H9 (cell line): Measurements from ENCODE around the gene PEX19. TPM values are rescaled to one million over a fixed set of nuclear protein-coding genes. Genes with fewer than 3 reads are reported as not detected.

Experiments
- DNase-seq: peaks from one replicate; pipeline ENCODE4 v3.0.0-alpha.2; 2017
- H2AFZ ChIP-seq: one replicate; pipeline ENCODE4 v1.6.1; 2013; ENCODE audit warnings: mild to moderate bottlenecking, low read length, control low read depth, moderate library complexity
- H2AK5ac ChIP-seq: 2 replicates; pipeline ENCODE4 v1.6.1; 2013; ENCODE audit warnings: low read length, control low read depth, mixed read lengths; ENCODE audit not compliant: insufficient read length
- H2BK120ac ChIP-seq: one replicate; pipeline ENCODE4 v1.6.1; 2013; ENCODE audit warnings: low read depth, mild to moderate bottlenecking, low read length, control low read depth, inconsistent platforms; ENCODE audit not compliant: poor library complexity, severe bottlenecking
- H2BK12ac ChIP-seq: 2 replicates; pipeline ENCODE4 v1.6.1; 2013; ENCODE audit warnings: low read length, control low read depth, mixed read lengths, low read depth; ENCODE audit not compliant: insufficient read length
- H2BK15ac ChIP-seq: 2 replicates; pipeline ENCODE4 v1.6.1; 2013; ENCODE audit warnings: low read depth, low read length, control low read depth
- H2BK20ac ChIP-seq: one replicate; pipeline ENCODE4 v1.6.1; 2013; ENCODE audit warnings: low read depth, mild to moderate bottlenecking, low read length, control low read depth, inconsistent platforms; ENCODE audit not compliant: poor library complexity, severe bottlenecking
- H2BK5ac ChIP-seq: 2 replicates; pipeline ENCODE4 v1.6.1; 2013; ENCODE audit warnings: low read length, control low read depth, mixed read lengths; ENCODE audit not compliant: insufficient read length
- H3K14ac ChIP-seq: 2 replicates; pipeline ENCODE4 v1.6.1; 2013; ENCODE audit warnings: low read length, control low read depth; ENCODE audit not compliant: insufficient read depth
- H3K18ac ChIP-seq: 2 replicates; pipeline ENCODE4 v1.6.1; 2013; ENCODE audit warnings: low read depth, mild to moderate bottlenecking, mixed read lengths, low read length, control low read depth; ENCODE audit not compliant: insufficient read length
- H3K23ac ChIP-seq: 2 replicates; pipeline ENCODE4 v1.6.1; 2013; ENCODE audit warnings: low read length, control low read depth, mixed read lengths, low read depth; ENCODE audit not compliant: insufficient read length
- H3K23me2 ChIP-seq: 2 replicates; pipeline ENCODE4 v1.6.1; 2013; ENCODE audit warnings: low read depth, mild to moderate bottlenecking, mixed read lengths, low read length, control low read depth; ENCODE audit not compliant: insufficient read length, poor library complexity, severe bottlenecking
- H3K27ac ChIP-seq: 2 replicates; pipeline ENCODE4 v1.5.1; 2013; ENCODE audit warnings: low read length, control low read depth, mixed read lengths, low read depth; ENCODE audit not compliant: insufficient read length
- H3K27me3 ChIP-seq: 2 replicates; pipeline ENCODE4 v1.6.1; 2013; ENCODE audit warnings: low read length, control low read depth, inconsistent platforms; ENCODE audit not compliant: insufficient read depth
- H3K4ac ChIP-seq: 2 replicates; pipeline ENCODE4 v1.6.1; 2013; ENCODE audit warnings: low read depth, mild to moderate bottlenecking, control low read depth, inconsistent platforms, low read length, moderate library complexity
- H3K4me1 ChIP-seq: 2 replicates; pipeline ENCODE4 v1.6.1; 2013; ENCODE audit warnings: low read length, control low read depth, inconsistent platforms; ENCODE audit not compliant: insufficient read depth
- H3K4me2 ChIP-seq: 2 replicates; pipeline ENCODE4 v1.6.1; 2013; ENCODE audit warnings: low read length, control low read depth, mixed read lengths; ENCODE audit not compliant: insufficient read length, insufficient read depth
- H3K56ac ChIP-seq: 2 replicates; pipeline ENCODE4 v1.6.1; 2013; ENCODE audit warnings: low read depth, mild to moderate bottlenecking, mixed read lengths, low read length, control low read depth; ENCODE audit not compliant: insufficient read length
- H3K79me1 ChIP-seq: 2 replicates; pipeline ENCODE4 v1.6.1; 2013; ENCODE audit warnings: low read depth, mild to moderate bottlenecking, moderate library complexity, low read length, control low read depth, inconsistent platforms; ENCODE audit not compliant: insufficient read depth, poor library complexity, severe bottlenecking
- H3K79me2 ChIP-seq: 2 replicates; pipeline ENCODE4 v1.6.1; 2013; ENCODE audit warnings: low read length, control low read depth, inconsistent platforms; ENCODE audit not compliant: insufficient read depth
- H3K9ac ChIP-seq: 2 replicates; pipeline ENCODE4 v1.6.1; 2013; ENCODE audit warnings: low read length, control low read depth, mixed read lengths; ENCODE audit not compliant: insufficient read length; ENCODE audit errors: extremely low read depth
- H3K9me3 ChIP-seq: one replicate; pipeline ENCODE4 v1.6.1; 2013; ENCODE audit warnings: low read depth, low read length, inconsistent platforms; ENCODE audit not compliant: control insufficient read depth
- H3T11ph ChIP-seq: one replicate; pipeline ENCODE4 v1.6.1; 2013; ENCODE audit warnings: mild to moderate bottlenecking, low read length, control low read depth, inconsistent platforms
- H4K20me1 ChIP-seq: one replicate; pipeline ENCODE4 v1.6.1; 2013; ENCODE audit not compliant: control insufficient read depth, insufficient read length, insufficient read depth
- H4K5ac ChIP-seq: 2 replicates; pipeline ENCODE4 v1.6.1; 2013; ENCODE audit warnings: low read depth, mild to moderate bottlenecking, mixed read lengths, low read length, control low read depth; ENCODE audit not compliant: insufficient read length
- H4K8ac ChIP-seq: replicated peaks from 2 replicates; pipeline ENCODE4 v1.6.1; 2013; ENCODE audit warnings: low read length, control low read depth, mixed read lengths, low read depth; ENCODE audit not compliant: insufficient read length
- H4K91ac ChIP-seq: 2 replicates; pipeline ENCODE4 v1.6.1; 2013; ENCODE audit warnings: low read depth, mild to moderate bottlenecking, moderate library complexity, mixed read lengths, low read length, control low read depth; ENCODE audit not compliant: insufficient read length
- H3K27ac Mint-ChIP-seq, 3 experiments: 2 replicates in 2 of 3; 3 replicates in 1 of 3; pipeline ENCODE4 v1.8.0; 2020 to 2021; ENCODE audit warnings: mixed read lengths in 3 of 3, mild to moderate bottlenecking in 1 of 3, moderate library complexity in 1 of 3
- H3K27me3 Mint-ChIP-seq: 2 replicates; pipeline ENCODE4 v1.8.0; 2021; ENCODE audit warnings: low read depth, mild to moderate bottlenecking, moderate library complexity, mixed read lengths
- H3K36me3 Mint-ChIP-seq, 3 experiments: 2 replicates in 2 of 3; 3 replicates in 1 of 3; pipeline ENCODE4 v1.8.0; 2020 to 2021; ENCODE audit warnings: low read depth in 3 of 3, mixed read lengths in 3 of 3; ENCODE audit not compliant: insufficient read depth in 1 of 3
- H3K4me1 Mint-ChIP-seq, 2 experiments: 2 replicates each; pipeline ENCODE4 v1.8.0; 2020; ENCODE audit warnings: mixed read lengths in 2 of 2
- H3K4me3 Mint-ChIP-seq, 2 experiments: 2 replicates in 1 of 2; 3 replicates in 1 of 2; pipeline ENCODE4 v1.8.0; 2020 to 2021; ENCODE audit warnings: mild to moderate bottlenecking in 2 of 2, mixed read lengths in 2 of 2, moderate library complexity in 1 of 2
- H3K9me3 Mint-ChIP-seq, 2 experiments: 2 replicates in 1 of 2; 3 replicates in 1 of 2; pipeline ENCODE4 v1.8.0; 2020; ENCODE audit warnings: mild to moderate bottlenecking in 2 of 2, mixed read lengths in 2 of 2, moderate library complexity in 1 of 2
- WGBS: extraction: QIAGEN DNeasy Blood & Tissue Kit; methylation state at CpG from one replicate; pipeline ENCODE4 v1.1.7; 2013; ENCODE audit warnings: missing lambda C conversion rate, low lambda C conversion rate, mixed read lengths; ENCODE audit not compliant: insufficient read length; ENCODE audit errors: extremely low coverage; 5-methylcytosine and 5-hydroxymethylcytosine counted together
- total RNA-seq: library from RNA; stranded (reverse); gene quantifications from 2 replicates; pipeline ENCODE4 v1.2.1, GENCODE V29; 2021
- TF ChIP-seq, protein P1 (sequence below): fragments of 200-600 bp; sonication (generic); conservative IDR thresholded peaks from 3 replicates; pipeline ENCODE4 v1.8.0; 2021; ENCODE audit warnings: antibody characterized with exemption, mild to moderate bottlenecking

The PEX19 gene
- total RNA-seq, 1 experiment from 2014 or later = 92.7 TPM

DNA sequence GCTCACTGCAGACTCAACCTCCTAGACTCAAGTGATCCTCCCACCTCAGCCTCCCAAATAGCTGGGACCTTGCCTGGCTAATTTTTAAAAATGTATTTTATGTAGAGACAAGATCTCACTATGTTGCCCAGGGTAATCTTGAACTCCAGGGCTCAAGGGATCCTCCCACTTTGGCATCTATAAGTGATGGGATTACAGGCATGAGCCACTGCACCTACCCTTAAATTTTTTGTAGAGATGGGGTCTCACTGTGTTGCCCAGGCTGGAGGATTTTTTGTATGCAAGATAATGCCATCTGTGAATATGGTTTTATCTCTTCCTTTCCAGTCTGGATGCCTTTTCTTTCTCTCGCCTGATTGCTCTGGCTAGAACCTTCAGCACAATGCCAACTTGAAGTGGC lies 13.9 kb downstream of the PEX19 start:
- Histone ChIP-seq H3K4ac (no peak overlapping the region), H3K14ac (no peak overlapping the region), H3K56ac (no peak overlapping the region), H3T11ph (no peak overlapping the region), H4K91ac (no peak overlapping the region), H2AK5ac (no peak overlapping the region), H3K79me1 (no peaks in the 10 kb centered on the region), H3K4me2 (no peak overlapping the region), H3K9me3 (no peaks in the 10 kb centered on the region), H3K9ac (no peak overlapping the region), H4K8ac (no peak overlapping the region), H4K20me1 (no peaks in the 10 kb centered on the region), H2BK120ac (no peak overlapping the region), H2BK5ac (no peak overlapping the region), H3K23me2 (no peaks in the 10 kb centered on the region), H2BK20ac (no peak overlapping the region), H3K79me2 (no peaks in the 10 kb centered on the region), H2AFZ (no peak overlapping the region), H3K27me3 (no peaks in the 10 kb centered on the region), H2BK12ac (no peak overlapping the region), H3K27ac (no peak overlapping the region), H3K18ac (no peak overlapping the region), H4K5ac (no peak overlapping the region), H2BK15ac (no peak overlapping the region), H3K23ac (no peak overlapping the region), H3K4me1 (no peaks in the 10 kb centered on the region)
- WGBS = no CpG with 5 or more reads among the region's 1 CpG
- TF ChIP-seq, protein P1, sequence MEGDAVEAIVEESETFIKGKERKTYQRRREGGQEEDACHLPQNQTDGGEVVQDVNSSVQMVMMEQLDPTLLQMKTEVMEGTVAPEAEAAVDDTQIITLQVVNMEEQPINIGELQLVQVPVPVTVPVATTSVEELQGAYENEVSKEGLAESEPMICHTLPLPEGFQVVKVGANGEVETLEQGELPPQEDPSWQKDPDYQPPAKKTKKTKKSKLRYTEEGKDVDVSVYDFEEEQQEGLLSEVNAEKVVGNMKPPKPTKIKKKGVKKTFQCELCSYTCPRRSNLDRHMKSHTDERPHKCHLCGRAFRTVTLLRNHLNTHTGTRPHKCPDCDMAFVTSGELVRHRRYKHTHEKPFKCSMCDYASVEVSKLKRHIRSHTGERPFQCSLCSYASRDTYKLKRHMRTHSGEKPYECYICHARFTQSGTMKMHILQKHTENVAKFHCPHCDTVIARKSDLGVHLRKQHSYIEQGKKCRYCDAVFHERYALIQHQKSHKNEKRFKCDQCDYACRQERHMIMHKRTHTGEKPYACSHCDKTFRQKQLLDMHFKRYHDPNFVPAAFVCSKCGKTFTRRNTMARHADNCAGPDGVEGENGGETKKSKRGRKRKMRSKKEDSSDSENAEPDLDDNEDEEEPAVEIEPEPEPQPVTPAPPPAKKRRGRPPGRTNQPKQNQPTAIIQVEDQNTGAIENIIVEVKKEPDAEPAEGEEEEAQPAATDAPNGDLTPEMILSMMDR = no peak
- Mint-ChIP-seq H3K27ac (no peak overlapping the region), H3K9me3 (peaks cover 0 to 2% of the 10 kb centered on the region in 2 experiments; a peak in 1 of 5 replicates), H3K4me3 (no peak overlapping the region), H3K4me1 (no peaks in the 10 kb centered on the region), H3K36me3 (no peaks in the 10 kb centered on the region; a peak in 1 of 7 replicates), H3K27me3 (peaks cover 15% of the 10 kb centered on the region)
- no peak for DNase-seq
